Epidermal melanocyte (primary cell): ENCODE results near the gene ZCCHC17.
A peak's percentile ranks its signal among the peaks of the same experiment; 100 is the strongest.
"Not testable (repeated sequence)": the region's sequence is repeated elsewhere in the genome, so short reads cannot be mapped to it uniquely, and the experiment has no call there.

Source experiments
- DNase-seq: peaks from one replicate; pipeline ENCODE4 v3.0.0; 2011; ENCODE audit warnings: low spot score; ENCODE audit not compliant: insufficient read length

ZCCHC17 gene

GRCh38 chr1:31296486-31297276 lies at the start of gene ZCCHC17, which contains the start of gene SNRNP40:
ZCCHC17 (plus strand) TSS chr1:31297032; CDS start chr1:31310099, 13,067 bp downstream.
SNRNP40 (minus strand) TSS chr1:31296788; CDS start chr1:31296751, 37 bp downstream.
- peak; percentile 96 for DNase-seq

GRCh38 chr1:31248276-31248675 lies 48.6 kb upstream of the ZCCHC17 start:
- no peak for DNase-seq

- DNase-seq, result no peak
Observed at GRCh38 chr1:31249854-31250253, 47.0 kb upstream of the ZCCHC17 start.

GRCh38 chr1:31257213-31257612 lies 39.6 kb upstream of the ZCCHC17 start:
- no peak for DNase-seq

GRCh38 chr1:31258581-31258980 lies 38.3 kb upstream of the ZCCHC17 start:
- DNase-seq, result no peak

- DNase-seq, result no peak
Observed at GRCh38 chr1:31259746-31260145, 37.1 kb upstream of the ZCCHC17 start.

- DNase-seq, result no peak
Observed at GRCh38 chr1:31261916-31262315, 34.9 kb upstream of the ZCCHC17 start.

- DNase-seq, result not testable (repeated sequence)
Observed at GRCh38 chr1:31262393-31262792, 34.4 kb upstream of the ZCCHC17 start.

- DNase-seq, result no peak
Observed at GRCh38 chr1:31263408-31263807, 33.4 kb upstream of the ZCCHC17 start.

GRCh38 chr1:31264790-31265386 lies 31.9 kb upstream of the ZCCHC17 start:
- DNase-seq, result no peak

- no peak for DNase-seq
Observed at GRCh38 chr1:31266547-31266946, 30.3 kb upstream of the ZCCHC17 start.

GRCh38 chr1:31272369-31272768 lies 24.5 kb upstream of the ZCCHC17 start:
- no peak for DNase-seq

GRCh38 chr1:31273619-31274018 lies 23.2 kb upstream of the ZCCHC17 start:
- DNase-seq, result no peak

- DNase-seq, result not testable (repeated sequence)
Observed at GRCh38 chr1:31282426-31282825, 14.4 kb upstream of the ZCCHC17 start.

- DNase-seq, result not testable (repeated sequence)
Observed at GRCh38 chr1:31287791-31288190, 9.0 kb upstream of the ZCCHC17 start.

GRCh38 chr1:31289021-31289420 lies 7.8 kb upstream of the ZCCHC17 start:
- no peak for DNase-seq

GRCh38 chr1:31295874-31296485 lies 852 bp upstream of the ZCCHC17 start:
- no peak for DNase-seq

- peak; percentile 56 for DNase-seq
Observed at GRCh38 chr1:31297277-31298247, 730 bp downstream of the ZCCHC17 start.

- DNase-seq, result no peak
Observed at GRCh38 chr1:31299365-31299764, 2.5 kb downstream of the ZCCHC17 start.

- no peak for DNase-seq
Observed at GRCh38 chr1:31300193-31300592, 3.4 kb downstream of the ZCCHC17 start.
